SKM-1 treated with dmso at 0.1 percent for 144 hours (cell line): Measurements from ENCODE around the gene IL20RB.
"Not testable (repeated sequence)": the region's sequence is repeated elsewhere in the genome, so short reads cannot be mapped to it uniquely, and the experiment has no call there.

ENCODE experiments used
- DNase-seq: peaks from one replicate; lab custom pipeline; 2025; ENCODE audit not compliant: unreplicated experiment; lab: John Stamatoyannopoulos, UW

The IL20RB gene

DNA sequence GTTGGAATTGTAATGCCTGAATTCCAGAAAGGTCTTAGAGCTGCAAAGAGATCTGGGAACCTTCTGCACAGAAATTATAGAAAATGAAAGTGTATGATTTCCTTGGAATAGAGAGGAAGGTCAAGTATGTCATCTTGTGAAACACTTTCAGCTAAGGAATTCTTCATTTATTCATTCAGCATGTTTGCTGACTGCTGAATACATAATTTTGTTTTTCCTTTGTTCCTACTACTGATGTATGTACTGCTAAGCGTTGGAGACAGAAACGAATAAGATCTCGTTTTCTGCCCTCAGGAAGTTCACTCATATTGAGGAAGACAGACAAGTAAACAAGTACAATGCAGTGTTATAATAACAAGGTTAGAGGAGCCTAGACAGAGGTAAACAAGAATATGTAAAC, 14.3 kb upstream of the IL20RB start:
- no peak for DNase-seq

DNA sequence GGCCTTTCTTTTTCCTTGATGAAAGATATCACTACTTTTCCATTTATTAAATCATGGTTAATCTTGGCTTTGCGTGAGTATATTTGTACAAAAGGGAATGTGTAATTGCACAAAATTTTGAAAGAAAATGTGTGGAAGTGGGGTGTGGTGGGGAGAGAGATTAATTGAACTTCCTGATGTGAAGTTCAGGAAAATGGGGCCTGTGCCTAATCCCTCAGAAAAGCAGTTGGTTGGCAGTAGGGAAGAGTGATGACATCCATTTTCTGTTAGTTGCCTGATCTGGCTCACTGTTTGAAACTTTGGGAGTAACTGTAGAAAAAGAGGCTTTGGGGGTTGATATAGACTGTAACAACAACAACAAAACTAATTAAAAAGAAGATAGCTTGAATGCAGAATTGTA, 10.8 kb upstream of the IL20RB start:
- no peak for DNase-seq

DNA sequence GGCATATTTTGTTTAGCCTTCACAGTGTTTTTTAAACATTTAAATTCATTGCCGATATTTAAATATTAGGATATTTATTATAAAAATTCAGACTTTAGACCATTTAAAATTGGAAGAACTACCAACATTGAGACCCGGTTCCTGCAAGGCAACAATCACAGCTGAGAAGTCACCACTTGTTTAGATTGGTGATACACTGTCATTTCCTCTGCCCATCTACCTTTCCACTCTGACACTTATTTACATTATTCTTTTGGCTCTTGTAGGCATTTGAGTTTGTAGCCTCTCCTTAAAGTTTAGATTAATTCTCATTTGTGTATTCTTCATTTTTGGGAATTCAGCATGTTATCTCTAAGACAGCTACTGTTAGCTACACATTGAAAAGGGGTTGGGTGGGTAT, 10.3 kb upstream of the IL20RB start:
- DNase-seq = no peak

DNA sequence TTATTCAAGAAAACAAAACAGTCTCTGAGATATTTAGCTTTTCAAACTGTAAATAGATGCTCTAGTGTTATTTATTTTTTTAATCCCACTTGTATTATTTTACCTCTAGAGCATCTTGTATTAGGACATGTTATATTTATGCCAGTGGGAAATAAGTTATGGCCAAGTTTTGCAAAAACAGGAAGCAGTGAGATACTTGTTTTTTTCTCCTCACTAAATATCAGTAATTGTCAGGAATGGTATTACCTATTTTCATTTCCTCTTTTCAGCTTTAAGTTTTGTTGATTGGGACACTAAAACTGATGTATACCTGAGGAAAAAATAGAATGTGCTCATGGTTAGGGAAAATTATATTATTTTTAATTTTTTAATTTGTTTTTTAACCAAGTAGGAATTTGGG, 8.6 kb upstream of the IL20RB start:
- no peak for DNase-seq

DNA sequence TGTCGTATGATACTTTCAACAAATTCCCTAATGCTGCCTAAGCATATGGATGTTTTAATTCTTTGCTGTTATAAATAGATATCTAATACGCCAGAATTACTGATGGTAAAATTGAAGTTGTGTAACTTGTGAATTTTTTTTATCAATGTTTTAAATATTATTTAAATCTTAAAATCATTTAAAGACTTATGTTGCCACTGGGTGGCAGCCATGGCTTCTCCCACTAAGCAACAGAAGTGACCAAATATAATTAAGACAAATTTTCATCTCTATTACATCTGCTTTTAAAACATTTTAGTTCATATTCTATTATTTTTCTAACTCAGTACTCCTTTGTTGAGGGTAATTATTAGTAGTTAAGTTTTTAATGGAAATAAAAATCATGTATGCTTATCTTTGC, 8.1 kb upstream of the IL20RB start:
- no peak for DNase-seq

DNA sequence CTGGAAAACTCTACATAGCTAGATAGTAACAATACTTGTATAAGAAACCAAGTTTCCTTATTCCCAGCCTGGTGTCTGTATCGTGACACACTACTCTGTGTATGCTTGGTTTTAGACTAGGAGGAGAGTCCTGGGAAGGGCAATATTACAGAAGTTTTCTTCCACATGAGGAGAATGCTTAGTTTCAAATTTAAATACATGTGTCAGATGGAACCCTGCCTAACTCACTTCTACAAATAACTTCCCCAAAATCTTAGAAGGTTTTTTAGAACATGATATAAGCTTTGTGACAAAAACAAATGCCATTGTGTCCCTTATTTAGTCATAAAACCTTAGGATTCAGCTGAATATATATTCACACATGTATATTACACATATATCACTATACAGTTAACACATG, 7.2 kb upstream of the IL20RB start:
- no peak for DNase-seq

DNA sequence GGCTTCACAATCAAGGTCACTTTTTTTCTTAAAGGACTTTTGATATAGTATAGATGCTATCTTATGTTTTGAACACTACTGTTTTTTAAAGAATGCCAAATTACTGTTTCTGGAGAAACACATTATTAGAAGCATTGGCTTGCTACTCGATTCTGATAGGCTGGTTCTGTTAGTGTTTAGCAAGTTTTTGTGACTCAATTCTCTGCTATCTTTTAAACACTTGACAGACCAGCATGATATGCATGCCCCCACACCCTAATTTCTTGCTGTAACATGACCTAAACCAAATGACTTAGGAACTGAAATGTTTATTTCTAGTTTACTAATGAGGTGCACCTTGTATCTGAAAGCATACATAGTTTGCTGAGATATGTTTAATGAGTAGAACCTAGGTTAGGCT, 5.5 kb upstream of the IL20RB start:
- DNase-seq = no peak

DNA sequence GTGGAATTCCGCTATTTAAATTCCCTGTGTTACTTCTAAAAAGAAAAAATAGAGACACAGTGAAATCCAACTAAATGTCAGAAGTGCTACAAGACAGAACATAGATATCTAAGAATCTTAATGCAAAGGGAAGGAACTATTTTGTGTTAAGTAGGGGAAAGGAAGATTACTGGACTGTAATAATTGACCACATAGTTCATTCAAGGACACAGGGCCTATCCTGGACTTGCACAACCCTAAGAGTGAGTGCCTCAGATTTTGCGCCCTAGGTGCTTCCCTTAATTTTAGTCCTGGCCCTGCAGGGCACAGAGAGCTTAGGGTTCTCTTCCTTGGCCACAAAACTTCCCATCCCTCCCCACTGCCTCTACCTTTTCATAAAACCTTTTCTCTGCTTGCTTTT, 3.5 kb upstream of the IL20RB start:
- peak; percentile 37 for DNase-seq

DNA sequence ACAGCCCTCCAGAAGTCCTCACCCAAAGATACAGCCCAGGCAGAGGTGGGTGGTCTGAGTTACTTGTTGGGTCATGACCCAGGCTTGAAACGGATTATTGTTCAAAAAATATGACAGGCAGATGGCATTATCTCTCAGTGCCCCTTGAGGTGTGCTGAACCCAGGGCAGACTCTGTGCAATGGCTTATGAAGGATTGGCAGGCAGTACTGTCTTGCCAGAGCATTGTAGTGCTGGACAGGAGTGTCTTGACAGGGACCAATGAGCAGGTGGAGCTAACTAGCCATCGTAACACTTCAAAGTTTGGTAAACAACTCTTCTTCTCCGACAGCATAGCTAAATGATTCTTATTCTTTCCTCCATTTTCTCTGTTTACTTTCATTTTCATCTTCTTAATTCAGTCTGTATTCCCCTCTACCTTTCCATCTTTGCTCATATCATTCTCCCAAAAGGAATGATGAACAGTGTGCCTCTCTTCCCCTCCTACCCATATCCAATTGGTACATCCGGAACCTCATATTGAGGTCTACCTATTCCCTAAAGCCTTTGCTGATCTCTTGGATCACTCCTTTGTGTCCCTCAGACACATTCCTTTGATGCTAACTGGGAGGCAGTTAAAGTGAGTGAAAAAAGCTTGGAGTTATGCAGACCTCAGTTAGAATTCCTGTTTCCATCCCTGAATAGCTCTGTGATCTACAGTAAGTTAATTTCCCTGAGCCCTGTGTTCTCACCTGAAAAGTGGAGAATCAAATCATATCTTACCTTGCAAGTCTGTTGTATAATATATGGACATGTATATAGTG, 2.6 kb upstream of the IL20RB start:
- DNase-seq = no peak

DNA sequence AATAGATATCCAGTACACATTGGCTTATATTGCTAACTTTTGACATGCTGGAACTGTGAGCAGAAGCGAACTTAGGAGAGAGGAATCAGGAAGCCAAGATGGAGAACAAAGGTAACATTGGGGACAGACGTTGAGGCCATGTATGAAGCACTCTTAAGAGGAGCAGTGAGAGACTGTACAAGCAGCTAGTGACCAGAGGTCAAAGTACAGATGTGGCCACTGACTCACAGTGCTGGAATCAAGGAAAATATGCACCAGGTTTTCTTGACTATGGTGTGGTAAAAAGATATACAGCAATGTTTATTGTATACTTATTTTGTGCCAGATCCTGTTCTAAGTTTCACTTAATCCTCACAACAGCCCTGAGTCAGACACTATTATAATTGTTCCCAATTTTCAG, 2.0 kb upstream of the IL20RB start:
- no peak for DNase-seq

DNA sequence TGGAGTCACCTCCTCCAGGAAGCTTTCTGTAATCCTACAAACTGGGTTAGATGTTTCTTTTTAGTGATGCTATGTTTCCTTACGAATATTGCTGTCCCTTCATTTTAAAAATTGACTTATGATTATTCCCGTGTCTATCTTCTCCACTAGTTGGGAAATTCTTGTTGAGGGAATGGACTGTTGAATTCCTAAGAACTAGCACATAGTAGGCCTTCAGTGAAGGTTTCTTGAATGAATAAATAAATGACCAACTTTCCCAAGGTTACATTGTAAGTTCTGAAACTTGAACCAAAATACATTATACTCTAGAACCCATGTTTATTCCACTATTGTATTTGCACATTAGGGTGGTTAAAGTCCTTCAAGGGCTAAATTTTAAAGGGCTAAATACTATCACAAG, 812 bp upstream of the IL20RB start:
- no peak for DNase-seq

DNA sequence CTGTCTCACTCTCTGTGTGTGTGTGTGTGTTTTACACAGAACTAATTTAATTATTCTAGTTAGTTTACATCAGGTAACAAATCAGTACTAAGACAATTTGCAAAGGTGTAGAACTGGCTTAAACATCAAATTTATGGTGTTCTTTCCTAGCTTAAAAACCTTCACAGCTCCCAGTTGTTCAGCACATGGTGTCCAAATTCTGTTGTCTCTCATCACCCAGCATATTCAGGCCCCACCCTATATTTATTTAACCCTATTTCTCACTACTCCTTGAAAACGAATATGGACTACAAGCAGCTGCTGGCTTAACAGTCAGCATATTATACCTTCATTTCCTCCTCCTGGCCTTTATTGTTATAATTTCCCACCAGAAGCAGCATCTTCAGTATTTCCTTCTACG, 1.2 kb downstream of the IL20RB start:
- DNase-seq = no peak

DNA sequence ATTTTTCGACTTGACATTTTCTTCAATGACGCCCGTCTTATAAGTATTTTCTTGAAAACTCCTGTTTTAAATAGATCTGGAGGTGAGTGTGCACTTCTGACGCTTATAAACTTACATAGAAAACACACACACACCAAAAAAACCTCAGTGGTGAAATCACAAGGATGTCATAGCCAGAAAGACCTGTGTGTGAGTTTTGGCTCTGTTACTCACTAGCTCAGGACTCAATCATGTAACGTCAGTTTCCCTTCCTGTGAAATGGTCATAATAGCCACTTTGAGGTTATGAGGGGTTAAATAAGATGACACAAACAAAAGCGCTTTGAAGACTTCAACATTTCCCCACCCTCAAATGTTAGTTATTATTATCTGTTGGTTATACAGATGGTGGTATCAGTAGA, 1.8 kb downstream of the IL20RB start:
- DNase-seq = no peak

DNA sequence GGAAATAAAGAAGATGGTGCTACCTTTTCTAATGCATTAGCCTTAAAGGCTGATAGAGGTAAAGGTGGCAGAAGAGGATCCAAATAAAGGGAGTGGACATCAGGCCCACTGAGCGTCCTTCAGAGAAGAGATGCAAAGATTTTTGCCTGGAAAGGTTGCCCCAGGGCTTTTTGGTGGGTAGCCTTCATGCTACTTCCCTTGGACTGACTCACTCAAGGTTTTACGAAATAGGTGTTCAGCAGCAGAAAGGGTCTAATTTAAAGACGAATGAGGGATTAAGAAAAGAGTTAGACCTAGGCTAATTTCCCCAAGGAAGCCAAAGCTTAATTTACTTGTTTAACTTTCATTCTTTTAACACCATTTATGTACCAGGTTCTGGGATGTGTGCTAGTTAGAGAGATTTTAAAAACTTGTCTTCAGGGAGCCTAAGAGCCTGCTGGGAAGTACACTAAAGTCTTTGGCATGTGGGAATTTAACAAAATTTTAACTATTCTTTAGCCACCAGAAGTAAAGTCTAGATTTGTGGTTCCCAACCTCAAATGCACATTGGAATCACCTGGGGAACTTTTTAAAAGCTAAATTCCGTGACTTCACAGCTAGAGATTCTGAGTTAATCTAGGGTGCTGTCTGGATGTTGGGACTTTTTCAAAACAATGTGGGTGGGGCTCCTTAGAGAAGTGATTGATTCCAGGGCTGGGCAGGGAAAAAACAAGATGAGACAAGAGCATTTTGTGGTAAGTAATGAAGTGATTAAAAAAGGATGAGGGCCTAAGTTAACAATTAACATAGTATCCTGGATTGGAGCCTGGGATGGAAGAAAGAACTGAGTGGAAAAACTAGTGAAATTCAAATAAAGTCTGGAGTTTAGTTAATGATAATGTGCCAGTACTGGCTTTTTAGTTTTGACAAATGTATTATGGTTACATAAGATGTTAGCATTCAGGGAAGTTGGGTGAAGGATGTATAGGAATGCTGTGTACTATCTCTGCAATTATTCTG, 3.4 kb downstream of the IL20RB start:
- no peak for DNase-seq

DNA sequence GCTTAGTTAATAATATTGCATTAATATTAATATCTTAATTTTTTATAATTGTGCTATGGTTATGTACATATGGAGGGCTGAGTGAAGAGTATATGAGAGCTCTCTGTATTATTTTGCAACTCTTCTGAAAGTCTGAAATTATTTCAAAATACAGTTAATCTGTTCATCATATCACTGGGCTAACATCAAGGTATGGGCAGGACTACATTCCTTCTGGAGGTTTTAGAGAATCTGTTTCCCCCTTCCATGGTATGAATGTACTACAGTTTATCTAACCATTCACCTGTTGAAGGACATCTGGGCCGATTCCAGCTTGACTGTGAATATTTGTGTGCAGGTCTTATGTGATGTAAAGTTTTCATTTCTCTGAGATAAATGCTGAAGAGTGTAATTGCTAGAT, 5.1 kb downstream of the IL20RB start:
- DNase-seq = no peak

DNA sequence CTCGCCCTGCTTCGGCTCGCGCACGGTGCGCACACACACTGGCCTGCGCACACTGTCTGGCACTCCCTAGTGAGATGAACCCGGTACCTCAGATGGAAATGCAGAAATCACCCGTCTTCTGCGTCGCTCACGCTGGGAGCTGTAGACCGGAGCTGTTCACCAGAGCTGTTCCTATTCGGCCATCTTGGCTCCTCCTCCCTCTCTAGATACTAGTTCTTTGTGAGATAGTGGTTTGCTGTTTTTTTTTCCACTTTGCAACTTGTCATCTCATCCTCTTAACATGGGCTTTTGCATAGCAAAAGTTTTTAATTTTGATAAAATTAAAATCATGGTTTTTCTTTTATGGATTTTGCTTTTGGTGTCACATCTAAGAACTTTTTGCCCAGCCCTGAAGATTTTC, 11.8 kb downstream of the IL20RB start:
- not testable (repeated sequence) for DNase-seq

DNA sequence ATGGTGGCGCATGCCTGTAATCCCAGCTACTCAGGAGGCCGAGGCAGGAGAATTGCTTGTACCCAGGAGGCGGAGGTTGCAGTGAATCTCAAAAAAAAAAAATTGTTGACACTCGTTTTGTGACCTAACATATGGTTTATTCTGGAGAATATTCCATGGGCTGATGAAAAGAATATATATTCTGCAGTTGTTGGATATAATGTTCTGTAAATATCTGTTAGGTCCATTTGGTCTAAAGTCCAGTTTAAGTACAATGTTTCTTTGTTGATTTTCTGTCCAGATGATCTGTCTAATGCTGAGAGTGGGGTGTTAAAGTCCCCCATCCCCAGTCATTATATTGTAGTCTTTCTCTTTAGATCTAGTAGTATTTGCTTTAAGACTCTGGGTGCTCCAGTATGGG, 15.6 kb downstream of the IL20RB start:
- no peak for DNase-seq

DNA sequence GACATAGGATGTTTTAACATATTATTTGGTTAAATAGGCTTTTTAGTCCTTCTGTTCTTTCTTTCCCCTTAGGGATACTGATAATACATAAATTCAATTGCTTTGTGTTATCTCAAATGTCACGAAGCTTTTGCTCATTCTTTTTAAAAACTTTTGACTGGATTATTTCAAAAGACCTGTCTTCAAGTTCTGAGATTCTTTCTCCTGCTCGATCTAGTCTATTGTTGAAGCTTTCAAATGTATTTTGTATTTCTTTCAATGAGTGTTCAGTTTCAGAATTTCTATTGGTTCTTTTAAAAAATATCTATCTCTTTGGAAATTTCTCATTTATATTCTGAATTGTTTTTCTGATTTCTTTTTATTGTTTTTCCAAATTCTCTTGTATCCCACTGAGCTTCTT, 16.9 kb downstream of the IL20RB start:
- DNase-seq = no peak

DNA sequence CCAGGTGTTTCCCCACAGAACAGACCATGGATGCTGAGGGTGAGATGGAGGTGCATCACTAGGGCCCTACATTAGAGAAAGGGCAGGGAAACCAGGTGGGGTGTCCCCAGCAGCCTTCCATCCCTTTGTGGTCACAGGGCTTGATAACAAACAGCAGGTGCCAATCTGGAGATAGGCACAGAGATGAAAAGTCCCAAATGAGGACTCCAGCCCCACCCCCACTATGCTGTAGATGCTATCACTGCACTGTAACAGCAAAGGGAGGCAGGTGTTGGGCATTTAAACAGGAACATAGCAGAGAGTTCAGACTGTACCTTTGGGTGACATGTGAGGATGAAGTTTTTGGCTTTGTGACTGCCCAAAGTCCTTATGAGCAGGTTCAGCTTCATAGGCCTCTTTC, 21.4 kb downstream of the IL20RB start:
- no peak for DNase-seq

DNA sequence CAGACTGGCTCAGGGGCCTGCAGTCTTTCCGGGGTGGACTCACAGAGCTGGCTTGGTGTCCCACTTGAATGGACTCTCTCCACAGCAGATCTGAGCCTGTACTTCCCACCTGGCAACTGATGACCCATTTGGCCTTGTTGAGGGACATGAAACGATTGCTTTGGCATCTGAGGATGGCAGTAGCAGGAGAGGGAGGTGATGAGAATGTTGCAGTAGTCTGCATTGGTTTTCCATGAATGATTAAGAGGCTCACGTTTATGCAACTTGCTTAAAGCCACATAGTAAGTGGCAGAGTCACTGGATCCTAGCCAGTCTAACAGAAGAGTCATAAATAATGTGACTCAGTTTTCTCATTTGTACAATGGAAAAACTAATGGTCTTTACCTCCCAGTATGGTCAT, 21.9 kb downstream of the IL20RB start:
- DNase-seq = no peak

DNA sequence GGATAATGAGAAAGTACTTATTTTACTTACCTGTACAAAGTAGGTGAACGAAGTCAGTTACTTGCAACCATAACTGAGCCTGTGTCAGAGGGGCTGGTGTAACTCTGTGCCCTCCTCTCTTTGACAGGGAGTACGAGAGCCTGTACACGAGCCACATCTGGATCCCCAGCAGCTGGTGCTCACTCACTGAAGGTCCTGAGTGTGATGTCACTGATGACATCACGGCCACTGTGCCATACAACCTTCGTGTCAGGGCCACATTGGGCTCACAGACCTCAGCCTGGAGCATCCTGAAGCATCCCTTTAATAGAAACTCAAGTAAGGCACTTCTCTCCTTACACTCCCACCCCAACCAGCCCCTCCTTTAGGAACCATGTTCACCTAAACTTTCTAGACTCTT, 24.2 kb downstream of the IL20RB start:
- no peak for DNase-seq

DNA sequence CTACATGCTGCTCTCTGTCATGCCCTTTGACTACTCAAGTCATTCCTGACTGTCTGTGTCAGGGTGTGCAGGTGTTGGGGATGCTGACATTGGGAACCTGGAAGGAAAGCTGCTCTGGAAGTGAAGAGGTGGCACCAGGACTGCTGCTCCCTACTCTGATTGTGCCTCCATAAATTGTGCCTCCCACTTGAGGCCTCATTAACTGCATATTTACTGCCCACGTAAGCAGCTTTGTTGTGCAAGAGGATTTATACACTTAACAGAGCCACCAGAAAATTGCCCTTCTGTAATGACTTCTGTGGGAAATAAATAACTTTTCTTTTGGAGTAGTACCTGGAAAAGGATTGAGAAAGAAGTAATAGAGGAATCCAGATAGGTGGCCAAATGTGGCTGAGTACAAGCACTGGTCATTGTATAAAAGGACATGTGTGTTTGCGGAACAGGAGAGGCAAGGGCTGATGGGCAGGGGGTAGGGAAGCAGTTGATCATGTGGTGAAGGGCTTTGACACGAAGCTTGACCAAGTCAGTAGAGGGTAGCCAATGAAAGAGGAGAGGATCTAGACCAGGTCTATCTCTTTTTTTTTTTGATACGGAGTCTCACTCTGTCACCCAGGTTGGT, 24.8 kb downstream of the IL20RB start:
- DNase-seq = no peak
